SKM-1 treated with dmso at 0.1 percent for 144 hours (cell line): ENCODE measurements around the gene SEC24D.
A peak's percentile ranks its signal among the peaks of the same experiment; 100 is the strongest.

Experiments used
- DNase-seq: peaks from one replicate; lab custom pipeline; 2025; ENCODE audit not compliant: unreplicated experiment; lab: John Stamatoyannopoulos, UW

The SEC24D gene

GRCh38 chr4:118729287-118730286, 106.3 kb downstream of the SEC24D start:
- DNase-seq: no peak

- no peak for DNase-seq
Observed at GRCh38 chr4:118727360-118727759, 108.6 kb downstream of the SEC24D start.

- no peak for DNase-seq
Observed at GRCh38 chr4:118723369-118723768, 112.6 kb downstream of the SEC24D start.

- DNase-seq: no peak
Observed at GRCh38 chr4:118721752-118722151, 114.2 kb downstream of the SEC24D start.

GRCh38 chr4:118718511-118719170, 117.3 kb downstream of the SEC24D start:
- DNase-seq: no peak

- no peak for DNase-seq
Observed at GRCh38 chr4:118716304-118716703, 119.6 kb downstream of the SEC24D start.

GRCh38 chr4:118714682-118715081, 121.2 kb downstream of the SEC24D start:
- DNase-seq: no peak

- no peak for DNase-seq
Observed at GRCh38 chr4:118712872-118713271, 123.1 kb downstream of the SEC24D start.

GRCh38 chr4:118711052-118711451, 124.9 kb downstream of the SEC24D start:
- no peak for DNase-seq

GRCh38 chr4:118703118-118703517, 132.8 kb downstream of the SEC24D start:
- DNase-seq: no peak

- DNase-seq: peak; percentile 89
Observed at GRCh38 chr4:118684873-118685811, 150.8 kb downstream of the SEC24D start, which contains the start of gene METTL14. METTL14 (plus strand) TSS chr4:118685392; CDS start chr4:118685535, 143 bp downstream.

GRCh38 chr4:118683513-118683912, 152.4 kb downstream of the SEC24D start:
- peak; percentile 11 for DNase-seq

- DNase-seq: peak; percentile 24
Observed at GRCh38 chr4:118682928-118683327, 153.0 kb downstream of the SEC24D start.

GRCh38 chr4:118680808-118681207, 155.1 kb downstream of the SEC24D start:
- no peak for DNase-seq

- DNase-seq: no peak
Observed at GRCh38 chr4:118676128-118676527, 159.8 kb downstream of the SEC24D start.
